Activated CD4-positive, CD25-positive, alpha-beta regulatory T cell treated with anti-CD3 and anti-CD28 coated beads, Interleukin-2, amount 50 U/mL, for 16 hours (primary cell): ENCODE results near the gene KRT79.
"Not testable (repeated sequence)": the region's sequence is repeated elsewhere in the genome, so short reads cannot be mapped to it uniquely, and the experiment has no call there.

ENCODE experiments used
- DNase-seq: peaks from one replicate; pipeline ENCODE4 v3.0.0-alpha.2; 2020; ENCODE audit warnings: low read depth, low spot score

The KRT79 gene

DNA sequence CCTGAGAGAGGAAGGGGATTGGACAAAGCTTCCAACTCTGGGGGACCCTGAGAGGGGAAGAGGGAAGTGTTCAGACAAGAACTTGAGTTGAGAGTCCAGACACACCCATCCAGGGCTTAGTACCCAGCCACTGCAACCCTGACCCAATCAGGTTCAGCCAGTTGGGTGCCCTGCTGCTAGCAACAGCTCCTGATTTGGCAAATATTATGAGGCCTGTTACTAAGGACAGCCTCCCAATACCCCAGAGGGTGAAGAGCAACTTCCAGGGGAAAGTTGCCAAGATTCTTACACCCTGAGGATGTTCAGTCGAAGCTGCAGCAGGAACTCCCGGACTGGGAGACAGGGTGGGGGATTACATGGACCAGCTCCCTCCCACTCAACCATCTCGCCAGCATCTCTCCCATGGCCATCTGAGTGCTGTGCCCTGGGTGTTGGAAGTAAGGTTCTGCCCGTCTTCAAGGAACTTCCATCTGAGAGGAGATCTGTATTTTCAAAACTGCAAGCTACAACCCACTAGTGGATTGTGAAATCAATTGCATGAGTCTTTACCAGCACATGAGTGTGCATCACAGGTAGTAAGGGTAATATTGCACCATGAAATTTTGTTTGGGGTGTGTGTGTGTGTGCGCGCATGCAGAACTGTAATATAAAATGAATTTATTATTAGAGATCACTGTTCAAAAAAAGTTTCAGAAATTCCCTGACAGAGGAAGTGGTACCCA is 26.2 kb upstream of the KRT79 start:
- DNase-seq: no peak

DNA sequence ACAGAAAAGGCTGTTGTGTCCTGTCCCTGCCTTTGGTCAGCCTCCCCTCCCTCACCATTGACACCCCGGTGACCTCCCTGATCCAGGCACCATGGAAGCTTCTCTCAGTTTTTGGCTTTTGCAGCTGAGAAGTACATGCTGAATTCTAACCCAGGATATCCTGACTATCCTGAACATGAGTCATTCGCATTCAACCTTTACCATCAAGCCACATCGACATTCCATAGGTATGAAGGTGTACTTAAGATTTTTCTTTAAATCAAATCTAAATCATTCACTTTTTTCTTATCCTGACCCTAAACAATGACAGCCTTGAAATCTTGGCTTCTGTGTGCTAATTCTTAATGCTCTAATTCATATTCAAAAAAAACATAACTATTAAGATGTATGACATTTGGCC is 23.4 kb upstream of the KRT79 start:
- DNase-seq: no peak

GRCh38 chr12:52856787-52857186 is 22.7 kb upstream of the KRT79 start:
- DNase-seq: no peak

- DNase-seq: not testable (repeated sequence)
Measured at GRCh38 chr12:52856077-52856476, 22.0 kb upstream of the KRT79 start.

DNA sequence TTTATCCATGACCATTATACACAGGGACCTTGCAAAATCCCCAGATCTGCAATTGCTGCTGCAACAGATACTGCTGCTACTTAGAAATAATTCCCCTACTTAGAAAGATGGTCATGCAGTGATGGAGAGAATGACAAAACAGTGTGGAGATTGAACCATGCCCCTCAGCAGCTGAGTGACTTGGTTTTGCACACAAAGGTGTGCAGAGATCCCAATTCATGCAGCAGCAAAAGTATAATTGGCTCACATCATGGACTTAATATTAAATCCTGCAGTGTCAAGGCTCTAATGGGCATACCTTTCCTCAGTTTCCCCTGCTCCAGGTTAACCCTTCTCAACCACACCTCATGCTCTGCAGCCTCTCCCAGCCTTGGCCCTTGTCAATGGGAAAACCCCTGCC is 17.7 kb upstream of the KRT79 start:
- no peak for DNase-seq

GRCh38 chr12:52850681-52851080 is 16.6 kb upstream of the KRT79 start:
- DNase-seq: no peak

DNA sequence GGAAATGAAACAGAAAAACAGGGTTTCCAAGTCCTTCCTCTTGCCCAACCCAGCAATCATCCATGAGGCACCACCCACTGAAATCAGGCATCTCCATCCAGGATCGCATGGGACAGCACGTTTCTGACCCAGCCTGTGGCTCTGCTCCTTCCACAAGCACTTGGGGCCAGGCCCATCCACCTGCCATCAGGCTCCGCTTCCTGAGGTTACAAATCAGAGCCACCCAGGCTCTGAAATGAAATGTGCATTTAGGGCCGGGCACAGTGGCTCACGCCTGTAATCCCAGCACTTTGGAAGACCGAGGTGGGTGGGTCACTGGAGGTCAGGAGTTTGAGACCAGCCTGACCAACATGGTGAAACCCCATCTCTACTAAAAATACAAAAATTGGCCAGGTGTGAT is 15.4 kb upstream of the KRT79 start:
- DNase-seq: no peak

- no peak for DNase-seq
Measured at GRCh38 chr12:52848661-52849255, 14.6 kb upstream of the KRT79 start, which contains the start of gene KRT78. Gene KRT78 (minus strand): TSS chr12:52848994. CDS start chr12:52848930, 64 bp downstream.

DNA sequence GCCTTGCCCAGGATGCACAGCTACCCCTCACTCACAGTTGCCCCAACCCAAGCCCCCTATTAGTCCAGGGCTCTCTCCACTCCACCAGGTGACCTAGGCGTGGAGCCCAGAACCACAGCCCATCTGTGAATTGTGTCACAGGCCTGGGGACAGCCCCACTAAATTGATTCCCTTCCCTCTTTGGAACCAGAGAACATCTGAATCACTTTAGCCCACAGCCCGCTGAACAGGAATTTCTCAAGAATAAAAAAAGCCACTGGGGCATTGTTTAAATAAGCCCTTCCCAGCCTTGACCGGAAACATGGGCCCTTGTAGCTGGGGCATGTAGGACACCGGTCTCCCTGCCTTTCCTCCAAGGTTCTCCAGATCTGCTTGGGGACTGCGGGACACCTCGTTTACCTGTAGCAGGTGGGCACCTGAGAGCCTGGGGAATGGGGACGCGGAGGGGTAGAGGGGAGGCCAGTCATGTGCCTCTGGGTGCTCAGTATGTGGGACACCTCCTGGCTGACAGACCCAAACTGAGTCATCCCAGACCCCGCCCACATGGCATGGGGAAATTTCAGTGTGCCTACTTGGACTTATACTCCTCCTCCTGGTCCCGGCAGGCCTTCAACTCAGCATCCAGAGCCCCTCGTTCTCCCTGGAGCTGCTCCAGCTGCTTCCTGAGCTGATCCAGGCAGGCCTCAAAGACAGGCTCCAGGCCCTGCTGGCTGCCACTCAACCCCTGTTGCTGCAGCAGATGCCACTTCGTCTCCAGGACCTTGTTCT is 13.4 kb upstream of the KRT79 start:
- DNase-seq: no peak

- DNase-seq: no peak
Measured at GRCh38 chr12:52846356-52846970, 12.4 kb upstream of the KRT79 start.

DNA sequence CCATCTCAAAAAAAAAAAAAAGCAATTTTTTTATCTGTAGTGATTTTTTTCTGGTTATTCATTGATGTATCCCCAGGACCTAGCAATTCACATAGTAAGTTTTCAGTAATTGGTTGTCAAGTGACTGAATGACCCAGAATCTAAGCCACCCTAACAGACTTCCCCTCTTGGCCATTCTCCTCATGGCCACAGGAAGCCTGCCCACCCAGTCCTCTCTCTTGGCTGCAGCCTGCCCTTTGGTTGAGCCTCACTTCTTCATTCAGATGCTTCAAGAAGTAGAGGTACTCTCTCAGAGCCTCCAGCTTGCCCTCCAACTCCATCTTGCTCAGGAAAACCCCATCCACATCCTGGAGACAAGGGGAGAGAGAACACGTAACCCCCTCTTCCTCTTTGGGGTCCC is 11.8 kb upstream of the KRT79 start:
- no peak for DNase-seq

GRCh38 chr12:52844386-52844785 is 10.3 kb upstream of the KRT79 start:
- DNase-seq: no peak

DNA sequence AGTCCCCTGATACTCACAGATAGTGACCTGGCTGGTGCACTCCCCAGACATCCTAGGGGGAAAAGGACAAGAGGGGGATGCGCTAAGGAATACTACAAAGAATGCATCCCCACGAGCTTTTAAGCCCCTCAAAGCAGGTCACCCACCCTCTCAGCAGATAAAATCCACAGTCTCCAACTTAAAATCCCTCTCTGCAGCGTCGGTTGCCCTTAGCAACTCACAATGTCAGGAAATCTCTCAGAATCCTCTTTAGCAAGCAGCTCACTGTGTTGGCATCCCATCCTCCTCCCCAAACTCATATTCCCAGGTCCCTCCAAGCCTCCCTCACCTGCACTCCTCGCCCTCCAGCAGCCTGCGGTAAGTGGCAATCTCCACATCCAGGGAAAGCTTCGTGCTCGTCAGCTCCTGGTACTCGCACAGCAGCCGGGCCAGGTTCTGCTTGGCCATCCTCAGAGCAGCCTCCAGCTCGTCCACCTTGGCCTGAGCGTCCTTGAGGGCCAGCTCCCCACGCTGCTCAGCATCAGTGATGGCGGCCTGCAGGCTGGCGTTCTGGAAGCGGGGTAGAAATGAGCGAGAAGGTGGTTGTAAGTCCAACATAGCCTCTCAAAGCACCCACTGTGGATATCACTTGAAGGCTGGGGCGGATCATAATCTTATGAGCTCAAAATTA is 5.5 kb upstream of the KRT79 start:
- no peak for DNase-seq

DNA sequence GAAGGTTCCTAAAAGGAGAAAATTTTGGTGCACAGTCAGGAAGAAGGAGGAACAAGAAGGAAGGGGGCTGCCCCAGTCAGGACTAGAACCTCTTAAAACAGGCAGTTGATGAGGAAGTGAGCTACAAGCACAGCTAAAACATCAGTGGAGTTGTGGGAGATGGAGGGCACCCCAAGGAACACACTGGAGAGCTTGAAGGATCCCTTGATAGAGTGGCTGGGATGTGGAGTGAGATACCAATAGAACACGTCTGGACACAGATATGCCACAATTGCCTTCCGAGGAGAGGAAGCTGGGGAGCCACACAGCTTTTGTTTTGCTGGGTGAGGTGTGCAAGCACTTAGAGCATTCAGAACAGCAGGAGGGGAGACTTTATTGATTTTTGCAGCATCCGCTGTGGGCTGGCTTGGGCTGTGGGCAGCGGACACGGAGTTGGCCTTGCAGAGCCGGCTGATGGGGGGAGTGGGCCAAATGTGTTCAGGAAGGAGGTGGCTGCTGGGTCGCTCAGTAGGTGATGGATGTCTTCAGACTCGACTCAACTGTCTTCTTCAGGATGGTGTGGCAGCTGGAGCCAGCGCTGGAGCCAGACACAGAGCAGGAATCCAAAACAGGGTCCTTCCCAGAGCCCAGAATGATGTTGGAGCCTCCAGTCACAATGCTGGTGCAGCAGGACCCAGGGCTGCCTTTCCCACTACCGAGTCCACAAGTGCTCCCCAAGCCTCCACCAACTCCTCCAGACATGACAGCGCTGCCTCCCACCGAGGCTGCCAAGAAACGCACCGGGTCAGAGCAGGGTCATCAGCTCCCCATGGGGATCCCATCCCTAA is 4.7 kb upstream of the KRT79 start:
- DNase-seq: no peak

GRCh38 chr12:52837781-52838608 is 3.9 kb upstream of the KRT79 start:
- no peak for DNase-seq

DNA sequence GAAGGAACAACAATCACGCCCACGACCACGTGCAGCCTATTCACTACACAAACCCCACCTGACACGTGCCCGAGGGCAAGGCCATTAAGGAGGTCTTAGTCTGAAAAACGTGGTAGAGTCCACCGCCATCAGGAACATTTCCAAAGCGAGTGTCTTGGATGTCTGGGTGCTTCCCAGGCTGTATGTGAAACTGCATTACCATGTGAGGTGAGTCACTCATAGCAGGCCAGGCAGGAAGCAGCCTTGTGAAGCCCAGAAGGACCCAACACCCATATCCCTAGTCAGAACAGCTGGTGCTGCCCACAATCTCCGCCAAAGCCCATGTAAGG is 3.3 kb upstream of the KRT79 start:
- DNase-seq: no peak

DNA sequence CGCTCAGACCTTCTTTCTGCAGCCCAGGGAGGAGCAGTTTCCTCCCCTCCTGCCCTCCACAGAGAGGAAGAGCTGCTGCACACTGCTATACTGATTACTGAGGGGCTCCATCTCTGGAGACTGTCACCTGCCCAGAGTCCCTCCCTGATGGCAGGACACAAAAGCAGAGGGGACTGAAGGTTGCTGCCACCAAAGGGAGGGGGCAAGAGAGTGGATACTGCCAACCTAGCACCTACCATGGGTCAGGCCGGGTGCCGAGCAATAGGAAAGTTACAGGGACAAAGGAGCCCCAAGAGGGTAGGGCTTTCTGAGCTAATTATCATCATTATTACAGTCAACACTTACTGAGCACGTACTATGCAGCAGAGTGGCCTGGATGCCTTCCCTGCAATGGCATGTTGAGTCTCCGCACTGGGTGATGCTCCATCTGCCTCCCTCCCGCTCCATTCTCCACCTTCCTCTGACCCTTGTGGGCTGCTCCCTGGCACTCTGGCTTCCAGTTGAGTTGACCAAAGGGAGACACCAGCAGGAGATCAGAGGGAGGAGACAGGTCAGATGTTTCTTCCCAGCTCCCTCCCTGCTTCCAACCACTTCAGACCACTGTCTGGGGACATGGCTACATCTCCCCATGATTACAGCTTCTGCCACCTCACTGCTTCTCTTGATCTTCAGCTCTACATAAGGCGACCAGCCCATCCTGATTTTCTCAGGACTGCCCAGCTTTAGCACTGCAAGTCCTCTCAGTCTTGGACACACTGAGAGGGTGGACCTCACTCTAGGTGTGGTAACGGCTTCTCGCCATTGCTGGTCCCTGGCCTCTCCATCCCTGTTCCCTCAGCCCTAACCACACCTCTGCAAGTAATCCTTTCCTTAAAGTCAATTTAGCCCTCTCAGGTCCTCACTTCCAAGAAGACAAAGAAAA is 2.6 kb upstream of the KRT79 start:
- no peak for DNase-seq

GRCh38 chr12:52836042-52836466 is 1.9 kb upstream of the KRT79 start:
- DNase-seq: peak; percentile 14
